Fibroblast of lung (primary cell): ENCODE data around the gene NACAD.

Source experiments
- EZH2 ChIP-seq: IDR thresholded peaks from 2 replicates; pipeline ENCODE4 v1.5.1; 2012; ENCODE audit warnings: low read length, control low read depth, mild to moderate bottlenecking; ENCODE audit errors: missing control alignments
- TF ChIP-seq, protein P1 (sequence below), 2 donors: IDR thresholded peaks in 1 of 2; conservative IDR thresholded peaks in 1 of 2; 1 replicate in 1 of 2; 2 replicates in 1 of 2; pipeline ENCODE4 v1.5.1; 2011 to 2012; ENCODE audit warnings: low read length in 2 of 2, control low read depth in 1 of 2, inconsistent platforms in 1 of 2, low read depth in 1 of 2, mild to moderate bottlenecking in 1 of 2

DNA sequence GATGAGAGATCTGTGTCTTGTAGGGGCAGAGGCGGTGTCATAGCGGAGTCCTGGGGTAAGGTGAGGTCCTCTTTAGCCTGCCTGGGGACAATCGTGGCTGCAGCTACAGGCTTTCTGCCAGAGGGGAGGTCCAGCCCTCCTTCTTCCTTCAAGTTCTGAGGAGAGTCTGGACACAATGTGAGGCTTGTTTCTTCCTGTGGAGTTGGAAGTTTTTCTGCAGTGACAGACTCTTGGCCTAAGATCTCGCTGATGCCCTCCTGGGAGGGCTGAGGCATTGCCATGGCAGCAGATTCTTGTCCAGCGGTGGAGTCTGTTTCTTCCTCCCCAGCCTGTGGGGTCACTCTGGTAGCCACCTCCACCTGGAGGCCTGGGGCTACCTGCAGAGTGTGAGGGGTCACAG, 4.4 kb downstream of the NACAD start:
- TF ChIP-seq, protein P1, sequence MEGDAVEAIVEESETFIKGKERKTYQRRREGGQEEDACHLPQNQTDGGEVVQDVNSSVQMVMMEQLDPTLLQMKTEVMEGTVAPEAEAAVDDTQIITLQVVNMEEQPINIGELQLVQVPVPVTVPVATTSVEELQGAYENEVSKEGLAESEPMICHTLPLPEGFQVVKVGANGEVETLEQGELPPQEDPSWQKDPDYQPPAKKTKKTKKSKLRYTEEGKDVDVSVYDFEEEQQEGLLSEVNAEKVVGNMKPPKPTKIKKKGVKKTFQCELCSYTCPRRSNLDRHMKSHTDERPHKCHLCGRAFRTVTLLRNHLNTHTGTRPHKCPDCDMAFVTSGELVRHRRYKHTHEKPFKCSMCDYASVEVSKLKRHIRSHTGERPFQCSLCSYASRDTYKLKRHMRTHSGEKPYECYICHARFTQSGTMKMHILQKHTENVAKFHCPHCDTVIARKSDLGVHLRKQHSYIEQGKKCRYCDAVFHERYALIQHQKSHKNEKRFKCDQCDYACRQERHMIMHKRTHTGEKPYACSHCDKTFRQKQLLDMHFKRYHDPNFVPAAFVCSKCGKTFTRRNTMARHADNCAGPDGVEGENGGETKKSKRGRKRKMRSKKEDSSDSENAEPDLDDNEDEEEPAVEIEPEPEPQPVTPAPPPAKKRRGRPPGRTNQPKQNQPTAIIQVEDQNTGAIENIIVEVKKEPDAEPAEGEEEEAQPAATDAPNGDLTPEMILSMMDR (conservative IDR thresholded peaks at IDR 0.05 in 1 of 2, IDR thresholded peaks at IDR 0.05 in 1 of 2; ENCODE audit: low read depth in 1 of 2, low read length in 2 of 2) = no peak
- TF ChIP-seq EZH2 = no peak
